DOHH2 (cell line): ENCODE measurements around the gene GUCA1A.
"Not testable (repeated sequence)": the region's sequence is repeated elsewhere in the genome, so short reads cannot be mapped to it uniquely, and the experiment has no call there.

ENCODE experiments used
- H3F3A ChIP-seq: fragments of 200-600 bp; sonication (generic), shearing (Covaris generic); 2 replicates; pipeline ENCODE4 v1.6.0; 2016; ENCODE audit warnings: antibody characterized with exemption, mild to moderate bottlenecking; ENCODE audit not compliant: control insufficient read depth, insufficient read depth
- H3K27ac ChIP-seq: fragments of 200-600 bp; sonication (generic); 2 replicates; pipeline ENCODE4 v1.5.1; 2014; ENCODE audit warnings: low read depth, mild to moderate bottlenecking, low read length, moderate library complexity
- H3K27me3 ChIP-seq: fragments of 200-600 bp; sonication (generic); 2 replicates; pipeline ENCODE4 v1.6.1; 2014; ENCODE audit warnings: mild to moderate bottlenecking, low read length, mixed read lengths; ENCODE audit not compliant: control insufficient read depth
- H3K36me3 ChIP-seq: fragments of 200-600 bp; sonication (generic); 2 replicates; pipeline ENCODE4 v1.6.1; 2014; ENCODE audit warnings: mild to moderate bottlenecking, low read length, moderate library complexity, mixed read lengths; ENCODE audit not compliant: control insufficient read depth
- H3K4me1 ChIP-seq: fragments of 200-600 bp; sonication (generic); 2 replicates; pipeline ENCODE4 v1.6.1; 2014; ENCODE audit warnings: mild to moderate bottlenecking, low read length, mixed read lengths; ENCODE audit not compliant: control insufficient read depth
- H3K4me2 ChIP-seq: fragments of 200-600 bp; sonication (generic); 2 replicates; pipeline ENCODE4 v1.6.0; 2014; ENCODE audit warnings: mild to moderate bottlenecking, low read length, moderate library complexity
- H3K4me3 ChIP-seq: fragments of 200-600 bp; sonication (generic); 2 replicates; pipeline ENCODE4 v1.5.1; 2014; ENCODE audit warnings: mild to moderate bottlenecking, low read length, mixed read lengths
- H3K79me2 ChIP-seq: fragments of 200-600 bp; sonication (generic); 2 replicates; pipeline ENCODE4 v1.6.1; 2014; ENCODE audit warnings: mild to moderate bottlenecking, low read length, mixed read lengths; ENCODE audit not compliant: control insufficient read depth
- H3K9me2 ChIP-seq: fragments of 200-600 bp; sonication (generic); replicated peaks from 2 replicates; pipeline ENCODE4 v1.6.1; 2014; ENCODE audit warnings: mild to moderate bottlenecking, low read length, mixed read lengths; ENCODE audit not compliant: control insufficient read depth
- H3K9me3 ChIP-seq: fragments of 200-600 bp; sonication (generic); 2 replicates; pipeline ENCODE4 v1.6.1; 2014; ENCODE audit warnings: antibody characterized with exemption, low read length, mixed read lengths; ENCODE audit not compliant: control insufficient read depth, insufficient read depth
- H4K20me1 ChIP-seq: fragments of 200-600 bp; sonication (generic); 2 replicates; pipeline ENCODE4 v1.6.0; 2014; ENCODE audit warnings: low read depth, mild to moderate bottlenecking, antibody characterized with exemption, low read length, moderate library complexity; ENCODE audit not compliant: control insufficient read depth, insufficient read depth
- EZH2phosphoT487 ChIP-seq: fragments of 200-600 bp; sonication (generic); IDR thresholded peaks from 2 replicates; pipeline ENCODE4 v1.6.1; 2017; ENCODE audit warnings: borderline replicate concordance, mild to moderate bottlenecking, antibody characterized with exemption, low read length, moderate library complexity, mixed read lengths
- TF ChIP-seq, protein P1 (sequence below): fragments of 200-600 bp; sonication (generic); IDR thresholded peaks from one replicate; pipeline ENCODE4 v1.5.1; 2014; ENCODE audit warnings: antibody characterized with exemption, mild to moderate bottlenecking, low read depth, low read length; ENCODE audit not compliant: poor library complexity, severe bottlenecking

Gene GUCA1A

DNA sequence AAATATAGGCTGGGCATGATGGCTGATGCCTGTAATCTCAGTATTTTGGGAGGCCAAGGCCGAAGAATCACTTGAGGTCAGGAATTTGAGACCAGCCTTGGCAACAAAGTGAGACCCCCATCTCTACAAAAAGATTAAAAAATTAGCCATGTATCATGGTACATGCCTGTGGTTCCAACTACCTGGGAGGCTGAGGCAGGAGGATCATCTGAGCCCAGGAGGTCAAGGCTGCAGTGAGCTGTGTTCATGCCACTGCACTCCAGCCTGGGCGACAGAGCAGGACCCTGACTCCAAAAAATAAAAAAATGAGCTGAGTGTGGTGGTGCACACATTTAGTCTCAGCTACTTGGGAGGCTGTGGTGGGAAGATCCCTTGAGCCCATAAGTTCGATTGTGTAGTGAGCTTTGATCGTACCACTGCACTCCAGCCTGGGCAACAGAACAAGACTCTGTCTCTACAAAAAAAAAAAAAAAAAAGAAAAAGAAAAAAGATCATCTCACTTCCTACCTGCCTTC is 31.7 kb downstream of the GUCA1A start:
- H3K27ac ChIP-seq: no peak overlapping the region
- H3K27me3 ChIP-seq: no peaks in the 10 kb centered on the region
- H3K79me2 ChIP-seq: no peaks in the 10 kb centered on the region
- no peaks in the 10 kb centered on the region for H3F3A ChIP-seq
- H4K20me1 ChIP-seq: no peaks in the 10 kb centered on the region
- peaks cover 49% of the 10 kb centered on the region for H3K36me3 ChIP-seq
- H3K9me3 ChIP-seq: no peaks in the 10 kb centered on the region
- no peak overlapping the region for H3K4me2 ChIP-seq
- no peaks in the 10 kb centered on the region for H3K9me2 ChIP-seq
- no peak for TF ChIP-seq EZH2phosphoT487
- TF ChIP-seq, protein P1, sequence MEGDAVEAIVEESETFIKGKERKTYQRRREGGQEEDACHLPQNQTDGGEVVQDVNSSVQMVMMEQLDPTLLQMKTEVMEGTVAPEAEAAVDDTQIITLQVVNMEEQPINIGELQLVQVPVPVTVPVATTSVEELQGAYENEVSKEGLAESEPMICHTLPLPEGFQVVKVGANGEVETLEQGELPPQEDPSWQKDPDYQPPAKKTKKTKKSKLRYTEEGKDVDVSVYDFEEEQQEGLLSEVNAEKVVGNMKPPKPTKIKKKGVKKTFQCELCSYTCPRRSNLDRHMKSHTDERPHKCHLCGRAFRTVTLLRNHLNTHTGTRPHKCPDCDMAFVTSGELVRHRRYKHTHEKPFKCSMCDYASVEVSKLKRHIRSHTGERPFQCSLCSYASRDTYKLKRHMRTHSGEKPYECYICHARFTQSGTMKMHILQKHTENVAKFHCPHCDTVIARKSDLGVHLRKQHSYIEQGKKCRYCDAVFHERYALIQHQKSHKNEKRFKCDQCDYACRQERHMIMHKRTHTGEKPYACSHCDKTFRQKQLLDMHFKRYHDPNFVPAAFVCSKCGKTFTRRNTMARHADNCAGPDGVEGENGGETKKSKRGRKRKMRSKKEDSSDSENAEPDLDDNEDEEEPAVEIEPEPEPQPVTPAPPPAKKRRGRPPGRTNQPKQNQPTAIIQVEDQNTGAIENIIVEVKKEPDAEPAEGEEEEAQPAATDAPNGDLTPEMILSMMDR: no peak
- no peak overlapping the region for H3K4me3 ChIP-seq
- H3K4me1 ChIP-seq: peaks cover 8% of the 10 kb centered on the region

- not testable (repeated sequence) for H3K4me3 ChIP-seq, H3K4me1 ChIP-seq, H3K4me2 ChIP-seq, H3F3A ChIP-seq, H3K9me2 ChIP-seq, H4K20me1 ChIP-seq, H3K27me3 ChIP-seq, H3K27ac ChIP-seq, H3K79me2 ChIP-seq, H3K9me3 ChIP-seq
- H3K36me3 ChIP-seq: peaks cover 68% of the 10 kb centered on the region
These were observed 34.4 kb downstream of the GUCA1A start for GRCh38 chr6:42207559-42207958.

DNA sequence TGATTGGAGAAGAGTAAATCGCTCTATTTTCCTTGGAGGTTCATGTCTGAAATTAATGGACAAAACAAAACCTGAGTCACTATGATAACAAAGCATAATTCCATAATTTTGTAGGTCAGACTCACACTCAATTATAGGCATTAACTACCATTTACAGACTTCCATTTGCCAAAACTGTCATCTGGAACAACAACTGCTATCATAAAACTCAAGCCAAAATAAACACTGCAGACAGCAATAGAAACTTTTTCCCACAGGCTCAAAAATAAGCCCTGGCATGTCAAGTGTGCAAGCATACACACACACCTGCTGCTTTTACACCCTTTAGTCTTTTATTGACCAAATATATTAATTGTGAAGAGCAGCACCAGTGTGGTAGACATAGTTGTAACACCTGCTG is 37.4 kb downstream of the GUCA1A start:
- TF ChIP-seq EZH2phosphoT487: no peak
- TF ChIP-seq, protein P1: no peak
- Histone ChIP-seq H3K9me3 (no peaks in the 10 kb centered on the region), H3K4me1 (peaks cover 9% of the 10 kb centered on the region), H3K79me2 (peaks cover 22% of the 10 kb centered on the region), H3K27ac (no peak overlapping the region), H3K36me3 (peaks cover 78% of the 10 kb centered on the region), H4K20me1 (no peaks in the 10 kb centered on the region), H3K27me3 (no peaks in the 10 kb centered on the region), H3F3A (no peaks in the 10 kb centered on the region), H3K9me2 (no peaks in the 10 kb centered on the region), H3K4me2 (no peak overlapping the region), H3K4me3 (no peak overlapping the region)

DNA sequence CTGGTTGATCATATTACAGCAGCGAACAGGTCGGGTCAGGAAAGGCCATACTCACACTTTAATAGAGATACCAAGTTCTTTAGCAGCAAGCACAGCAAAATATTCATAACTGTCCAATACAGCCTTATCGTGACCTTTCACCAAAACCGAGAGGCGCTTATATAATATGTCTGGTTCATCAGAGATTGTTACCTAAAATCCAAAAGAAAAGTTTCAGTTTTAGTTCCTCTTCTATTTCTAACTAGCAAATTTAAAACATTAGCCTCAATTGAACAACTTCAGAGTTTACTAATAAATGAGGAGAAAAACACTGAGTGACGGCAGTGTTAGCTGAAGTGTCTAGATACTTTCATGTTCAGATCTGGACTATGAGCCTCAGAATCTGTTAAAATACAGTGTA is 38.6 kb downstream of the GUCA1A start:
- no peaks in the 10 kb centered on the region for H4K20me1 ChIP-seq
- no peak overlapping the region for H3K4me3 ChIP-seq
- H3K27ac ChIP-seq: no peak overlapping the region
- H3K4me1 ChIP-seq: peaks cover 16% of the 10 kb centered on the region
- peaks cover 33% of the 10 kb centered on the region for H3K79me2 ChIP-seq
- H3F3A ChIP-seq: no peaks in the 10 kb centered on the region
- no peaks in the 10 kb centered on the region for H3K9me2 ChIP-seq
- no peak overlapping the region for H3K4me2 ChIP-seq
- H3K9me3 ChIP-seq: no peaks in the 10 kb centered on the region
- H3K27me3 ChIP-seq: no peaks in the 10 kb centered on the region
- no peak for TF ChIP-seq EZH2phosphoT487
- TF ChIP-seq, protein P1: no peak
- H3K36me3 ChIP-seq: peaks cover 76% of the 10 kb centered on the region
